ENCODE results near the gene TCEAL9.
"Not testable (repeated sequence)": the region's sequence is repeated elsewhere in the genome, so short reads cannot be mapped to it uniquely, and the experiment has no call there.

TCEAL9 gene

GRCh38 chrX:103376118-103376978 lies 20.0 kb downstream of the TCEAL9 start, which contains the start of gene BEX3:
TSS of gene BEX3 (plus strand) at chrX:103376538. CDS start at chrX:103377522, 984 bp downstream.
- peak; percentile 30 for DNase-seq

- no peak for DNase-seq
Measured at GRCh38 chrX:103376979-103377324, 20.6 kb downstream of the TCEAL9 start.

DNA sequence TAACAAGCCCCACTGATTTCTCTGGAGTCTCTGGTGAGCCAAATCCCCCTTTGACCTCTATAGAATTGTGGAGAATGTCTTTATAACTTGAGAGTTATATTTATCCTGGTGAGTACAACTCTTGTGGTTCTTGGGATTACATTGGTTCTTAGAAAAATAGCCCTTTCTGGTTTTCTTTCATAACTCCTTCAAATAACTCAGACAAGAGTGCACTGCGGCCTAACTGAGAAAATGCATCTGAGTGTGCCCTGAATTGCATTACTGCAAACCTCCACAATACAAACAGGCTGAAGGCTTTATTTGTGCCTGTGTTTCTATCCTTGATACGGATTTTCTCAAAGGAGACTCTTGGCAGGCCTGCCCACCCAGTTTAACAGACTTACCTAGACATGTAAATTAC lies 22.7 kb downstream of the TCEAL9 start:
- DNase-seq: no peak

DNA sequence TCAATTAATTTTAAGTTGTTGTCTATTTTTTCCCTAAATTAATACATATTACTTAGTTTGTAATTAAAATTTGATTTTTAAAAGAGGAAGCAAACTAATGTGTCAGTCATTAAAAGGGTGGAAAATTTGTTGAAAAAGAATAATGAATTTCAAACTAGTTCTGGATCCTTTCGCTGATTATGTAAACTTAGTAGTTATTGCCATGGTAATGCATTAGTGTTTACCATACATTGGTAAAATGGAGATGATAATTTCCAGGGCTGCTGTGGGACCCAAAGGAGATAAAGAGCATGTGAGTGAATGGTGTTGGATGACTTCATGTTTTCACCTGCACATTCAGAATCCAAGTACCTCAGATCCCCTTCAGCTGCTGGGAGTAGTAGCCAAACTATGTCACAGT lies 26.6 kb downstream of the TCEAL9 start:
- DNase-seq: no peak

- no peak for DNase-seq
Measured at GRCh38 chrX:103384672-103385071, 28.4 kb downstream of the TCEAL9 start.

- not testable (repeated sequence) for DNase-seq
Measured at GRCh38 chrX:103385283-103385830, 29.1 kb downstream of the TCEAL9 start.

- DNase-seq: no peak
Measured at GRCh38 chrX:103386332-103386731, 30.0 kb downstream of the TCEAL9 start.

GRCh38 chrX:103393487-103393886 lies 37.2 kb downstream of the TCEAL9 start:
- no peak for DNase-seq

DNA sequence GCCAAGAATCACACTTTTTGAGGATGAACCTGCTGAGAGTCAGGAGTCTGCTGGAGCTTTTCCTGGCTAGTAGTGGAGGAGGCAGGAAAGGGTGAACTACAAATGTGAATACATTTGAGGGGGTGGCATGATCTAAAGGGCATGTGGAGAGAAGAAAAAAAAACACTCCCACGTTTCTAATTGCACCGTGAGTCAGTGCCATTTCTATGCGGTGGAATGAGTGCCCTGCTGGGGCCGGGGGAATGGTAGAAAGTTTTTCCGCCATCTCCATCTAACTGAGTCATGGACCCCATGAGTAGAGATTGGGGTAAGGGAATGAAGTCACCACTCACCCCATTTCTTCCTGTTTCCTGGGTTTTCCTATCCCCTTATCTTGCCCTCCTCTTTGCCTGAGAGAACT lies 39.9 kb downstream of the TCEAL9 start:
- no peak for DNase-seq

GRCh38 chrX:103396660-103397059 lies 40.4 kb downstream of the TCEAL9 start:
- DNase-seq: no peak

DNA sequence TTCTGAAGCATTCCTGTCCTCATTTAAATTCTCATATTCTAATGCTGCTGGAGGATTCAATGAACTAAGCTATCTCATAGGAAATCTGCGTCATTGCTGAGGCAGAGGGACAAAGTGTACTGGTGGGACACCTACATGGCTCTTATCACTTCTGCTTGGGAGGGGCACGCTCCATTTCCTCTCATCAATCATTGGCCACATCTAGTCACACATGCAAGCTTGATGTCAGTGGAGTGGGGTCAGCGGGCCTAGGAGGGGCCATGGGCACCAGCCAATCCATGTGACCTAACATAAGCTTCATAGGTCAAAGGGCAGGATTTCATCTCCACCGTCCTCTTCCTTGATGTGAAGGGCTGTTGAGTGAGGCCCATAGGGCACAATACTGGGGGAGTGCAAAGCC lies 41.4 kb downstream of the TCEAL9 start:
- no peak for DNase-seq

DNA sequence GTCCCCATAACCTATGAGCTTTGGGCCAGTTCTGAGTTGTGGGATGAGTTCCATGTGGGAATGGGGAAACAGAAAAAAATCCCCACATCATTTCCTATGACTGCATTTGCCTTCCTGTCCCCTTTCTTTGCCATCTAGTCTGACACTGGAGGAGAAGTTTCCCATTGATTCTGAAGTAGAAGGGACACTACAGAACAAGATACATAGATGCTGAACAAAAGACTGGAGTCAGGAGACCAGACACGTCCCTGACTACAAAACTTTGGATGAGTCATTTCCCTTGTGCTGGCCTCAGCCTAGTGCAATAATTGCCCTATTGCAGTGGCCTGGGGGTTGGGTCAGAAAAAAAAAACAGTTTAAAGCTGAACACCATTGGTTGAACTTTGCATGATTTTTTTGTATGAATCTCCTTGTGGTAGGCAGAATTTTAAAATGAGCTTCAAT lies 42.1 kb downstream of the TCEAL9 start:
- DNase-seq: no peak

GRCh38 chrX:103399744-103400143 lies 43.4 kb downstream of the TCEAL9 start:
- DNase-seq: no peak

DNA sequence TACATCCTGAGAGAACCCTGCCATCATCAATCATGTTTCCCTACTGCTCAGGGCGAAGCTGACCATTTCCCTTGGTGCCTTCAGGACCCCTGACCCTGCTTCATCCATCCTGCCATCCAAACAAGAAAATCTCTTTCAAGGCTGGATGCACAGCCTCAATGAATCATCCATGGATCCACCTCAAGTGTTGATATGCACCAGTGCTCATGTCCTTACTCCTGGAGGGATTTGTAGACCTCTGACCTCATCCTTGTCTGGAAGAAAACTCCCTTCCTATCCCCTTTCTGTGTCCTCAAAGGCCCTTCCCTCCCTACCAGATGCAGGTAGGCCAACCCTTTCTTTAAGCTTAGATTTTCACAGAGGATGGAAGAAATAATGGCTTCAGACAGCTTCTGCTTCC lies 44.6 kb downstream of the TCEAL9 start:
- no peak for DNase-seq

GRCh38 chrX:103404231-103405008 lies 48.1 kb downstream of the TCEAL9 start:
- DNase-seq: no peak

DNA sequence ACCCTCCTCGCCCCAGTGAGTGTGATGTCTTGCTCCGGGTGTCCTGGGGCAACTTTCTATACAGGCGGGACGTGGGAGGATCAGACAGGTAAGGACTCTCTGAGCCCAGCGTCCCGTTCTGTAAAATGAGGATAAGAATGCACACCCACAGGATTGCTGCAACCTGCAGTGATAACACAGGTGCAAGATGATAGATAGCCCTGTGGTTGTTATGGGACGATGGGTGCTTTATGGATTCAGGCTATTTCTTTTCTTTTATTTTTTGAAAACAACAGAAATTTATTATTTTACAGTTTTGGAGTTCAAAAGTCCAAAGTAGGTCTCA lies 48.7 kb downstream of the TCEAL9 start:
- DNase-seq: no peak

- no peak for DNase-seq
Measured at GRCh38 chrX:103406256-103406655, 50.0 kb downstream of the TCEAL9 start.

DNA sequence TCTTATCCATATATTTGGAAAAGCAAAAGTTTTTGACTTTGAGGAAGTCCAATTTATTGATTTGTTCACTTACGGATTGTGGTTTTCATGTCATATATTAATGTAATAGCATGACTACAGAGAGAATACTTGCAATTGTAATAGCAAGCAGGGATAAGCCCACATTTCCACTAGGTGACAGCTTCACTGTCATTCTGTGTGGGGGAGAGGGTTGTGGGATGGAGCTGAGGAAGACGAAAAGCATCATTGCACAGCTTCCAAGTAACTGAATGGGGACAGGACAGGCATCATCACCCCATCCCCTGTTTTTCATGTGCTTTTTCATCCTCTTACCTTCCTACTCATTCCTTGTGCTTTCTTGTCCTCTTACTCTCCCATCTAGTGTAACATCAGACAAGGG lies 51.5 kb downstream of the TCEAL9 start:
- DNase-seq: no peak

Data from activated CD8-positive, alpha-beta memory T cell treated with anti-CD3 and anti-CD28 coated beads, Interleukin-2, amount 50 U/mL, for 4 hours (primary cell).